ENCODE data around the gene SPINK6. TPM values are rescaled to one million over a fixed set of nuclear protein-coding genes. Genes with fewer than 3 reads are reported as not detected.

The SPINK6 gene
- total and polyA plus RNA-seq, 2 of the 4 experiments (the other 2 are of a cell fraction), result not detected

- Histone ChIP-seq H3K36me3 (ENCODE audit: control insufficient read depth, insufficient read depth, low read length) (no peaks in the 10 kb centered on the region), H2BK15ac (ENCODE audit: low read depth, low read length) (no peak overlapping the region), H3K27me3 (ENCODE audit: control insufficient read depth, insufficient read depth, low read length) (no peaks in the 10 kb centered on the region), H3K9ac (ENCODE audit: low read depth, low read length) (no peak overlapping the region), H2BK20ac (ENCODE audit: low read depth, low read length) (no peak overlapping the region), H2BK120ac (ENCODE audit: low read depth, low read length) (no peak overlapping the region), H3K79me1 (ENCODE audit: low read depth in 1 of 2, low read length in 2 of 2) (no peaks in the 10 kb centered on the region), H3K4ac (ENCODE audit: low read depth, low read length) (no peak overlapping the region), H3K4me3 (ENCODE audit: insufficient read depth, low read depth, low read length) (no peak overlapping the region), H4K5ac (ENCODE audit: low read depth, low read length) (no peak overlapping the region), H4K8ac (ENCODE audit: low read depth in 2 of 2, low read length in 2 of 2) (no peak overlapping the region), H3K4me1 (ENCODE audit: control insufficient read depth, insufficient read depth, low read length) (no peaks in the 10 kb centered on the region), H3K27ac (ENCODE audit: insufficient read depth, low read length) (no peak overlapping the region), H3K14ac (replicated peaks; ENCODE audit: low read depth, low read length) (no peak overlapping the region), H2BK5ac (ENCODE audit: low read depth, low read length, poor library complexity, severe bottlenecking) (no peak overlapping the region), H3K9me3 (ENCODE audit: control insufficient read depth, insufficient read depth, low read length) (no peaks in the 10 kb centered on the region), H2AK9ac (replicated peaks; ENCODE audit: low read depth, low read length, poor library complexity) (no peak overlapping the region), H3K18ac (ENCODE audit: low read depth, low read length) (no peak overlapping the region), H2AFZ (replicated peaks; ENCODE audit: low read length, poor library complexity) (no peak overlapping the region), H3K9me1 (ENCODE audit: insufficient read depth, low read length) (no peaks in the 10 kb centered on the region), H3K4me2 (ENCODE audit: low read depth, low read length) (no peak overlapping the region), H3K56ac (ENCODE audit: extremely low read depth, insufficient read depth, low read length) (no peak overlapping the region), H2AK5ac (ENCODE audit: low read depth, low read length) (no peak overlapping the region), H4K20me1 (ENCODE audit: insufficient read depth, low read length) (no peaks in the 10 kb centered on the region), H3K23ac (ENCODE audit: low read depth, low read length) (no peak overlapping the region), H4K91ac (ENCODE audit: insufficient read depth, low read depth, low read length) (no peak overlapping the region)
- ChIA-PET CTCF (no interaction called here), POLR2A (ENCODE audit: unreplicated experiment) (no interaction called here)
- no TSS peak for BruUV-seq (replicated peaks)
- ATAC-seq (ENCODE audit: low read depth), result no peak
- intact Hi-C loops (cut with micrococcal nuclease) (no loop called here), in situ Hi-C loops (cut with MboI; ENCODE audit: low sequenced_read_pairs) (no loop called here), dilution Hi-C loops (cut with HindIII; ENCODE audit: low sequenced_read_pairs, unreplicated experiment) (no loop called here)
- no peak for DNase-seq
- TF ChIP-seq BHLHE40 (IDR thresholded peaks at IDR 0.05; ENCODE audit: low read depth, low read length), result no peak
- TF ChIP-seq, protein P1, sequence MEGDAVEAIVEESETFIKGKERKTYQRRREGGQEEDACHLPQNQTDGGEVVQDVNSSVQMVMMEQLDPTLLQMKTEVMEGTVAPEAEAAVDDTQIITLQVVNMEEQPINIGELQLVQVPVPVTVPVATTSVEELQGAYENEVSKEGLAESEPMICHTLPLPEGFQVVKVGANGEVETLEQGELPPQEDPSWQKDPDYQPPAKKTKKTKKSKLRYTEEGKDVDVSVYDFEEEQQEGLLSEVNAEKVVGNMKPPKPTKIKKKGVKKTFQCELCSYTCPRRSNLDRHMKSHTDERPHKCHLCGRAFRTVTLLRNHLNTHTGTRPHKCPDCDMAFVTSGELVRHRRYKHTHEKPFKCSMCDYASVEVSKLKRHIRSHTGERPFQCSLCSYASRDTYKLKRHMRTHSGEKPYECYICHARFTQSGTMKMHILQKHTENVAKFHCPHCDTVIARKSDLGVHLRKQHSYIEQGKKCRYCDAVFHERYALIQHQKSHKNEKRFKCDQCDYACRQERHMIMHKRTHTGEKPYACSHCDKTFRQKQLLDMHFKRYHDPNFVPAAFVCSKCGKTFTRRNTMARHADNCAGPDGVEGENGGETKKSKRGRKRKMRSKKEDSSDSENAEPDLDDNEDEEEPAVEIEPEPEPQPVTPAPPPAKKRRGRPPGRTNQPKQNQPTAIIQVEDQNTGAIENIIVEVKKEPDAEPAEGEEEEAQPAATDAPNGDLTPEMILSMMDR (conservative IDR thresholded peaks at IDR 0.05; ENCODE audit: low read depth, low read length), result no peak
- TF ChIP-seq, protein P2, sequence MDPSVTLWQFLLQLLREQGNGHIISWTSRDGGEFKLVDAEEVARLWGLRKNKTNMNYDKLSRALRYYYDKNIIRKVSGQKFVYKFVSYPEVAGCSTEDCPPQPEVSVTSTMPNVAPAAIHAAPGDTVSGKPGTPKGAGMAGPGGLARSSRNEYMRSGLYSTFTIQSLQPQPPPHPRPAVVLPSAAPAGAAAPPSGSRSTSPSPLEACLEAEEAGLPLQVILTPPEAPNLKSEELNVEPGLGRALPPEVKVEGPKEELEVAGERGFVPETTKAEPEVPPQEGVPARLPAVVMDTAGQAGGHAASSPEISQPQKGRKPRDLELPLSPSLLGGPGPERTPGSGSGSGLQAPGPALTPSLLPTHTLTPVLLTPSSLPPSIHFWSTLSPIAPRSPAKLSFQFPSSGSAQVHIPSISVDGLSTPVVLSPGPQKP (IDR thresholded peaks at IDR 0.05; ENCODE audit: borderline replicate concordance, low read depth, low read length), result no peak
- TF ChIP-seq RCOR1 (IDR thresholded peaks at IDR 0.05; ENCODE audit: insufficient replicate concordance, low read length), result no peak
- TF ChIP-seq SMC3 (IDR thresholded peaks at IDR 0.05; ENCODE audit: low read depth, low read length), result no peak
- TF ChIP-seq, protein P3, sequence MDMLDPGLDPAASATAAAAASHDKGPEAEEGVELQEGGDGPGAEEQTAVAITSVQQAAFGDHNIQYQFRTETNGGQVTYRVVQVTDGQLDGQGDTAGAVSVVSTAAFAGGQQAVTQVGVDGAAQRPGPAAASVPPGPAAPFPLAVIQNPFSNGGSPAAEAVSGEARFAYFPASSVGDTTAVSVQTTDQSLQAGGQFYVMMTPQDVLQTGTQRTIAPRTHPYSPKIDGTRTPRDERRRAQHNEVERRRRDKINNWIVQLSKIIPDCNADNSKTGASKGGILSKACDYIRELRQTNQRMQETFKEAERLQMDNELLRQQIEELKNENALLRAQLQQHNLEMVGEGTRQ (IDR thresholded peaks at IDR 0.05; ENCODE audit: low read depth, low read length), result no peak
- TF ChIP-seq RFX5 (IDR thresholded peaks at IDR 0.05; ENCODE audit: low read depth, low read length), result no peak
- TF ChIP-seq MAZ (IDR thresholded peaks at IDR 0.05; ENCODE audit: borderline replicate concordance, low read depth, low read length), result no peak
- no CpG with 5 or more reads among the region's 1 CpG for WGBS, 2 experiments (ENCODE audit: extremely low coverage in 2 of 2, insufficient read length in 1 of 2)
Observed at GRCh38 chr5:148156609-148157008, 46.2 kb upstream of the SPINK6 start.

Data from IMR-90 (cell line).